HepG2 (cell line): ENCODE data around the gene MGLL. TPM values are rescaled to one million over a fixed set of nuclear protein-coding genes. Genes with fewer than 3 reads are reported as not detected.

ENCODE experiments used
- ATAC-seq: fragments of 200-7000 bp; cut with Tn5 transposase; 3 replicates; pipeline ENCODE4 v1.9.1; 2020; ENCODE audit warnings: mild to moderate bottlenecking, moderate library complexity
- BruUV-seq: library from RNA; stranded (reverse); fragments of 400-500 nt; replicated peaks from 2 replicates; lab custom pipeline; 2021; lab: Mats Ljungman, UMichigan
- CTCF ChIA-PET: fragments of 300-600 bp; formaldehyde crosslinking; extraction: SDS; loops from one replicate; lab custom pipeline; 2021; ENCODE audit warnings: low total read pairs, inconsistent platforms, low intra/inter-chr PET ratio; lab: Yijun Ruan, JAX
- POLR2A ChIA-PET: fragments of 350-600 bp; sonication (Branson Sonifier 250); formaldehyde crosslinking; loops from one replicate; lab custom pipeline; 2020; ENCODE audit warnings: antibody characterized with exemption, inconsistent platforms; lab: Yijun Ruan, JAX
- DNase-seq: peaks from one replicate; pipeline ENCODE4 v3.0.0-alpha.2; 2015; ENCODE audit warnings: low spot score
- FAIRE-seq: peaks from 3 replicates; lab custom pipeline; 2011; peaks lifted over from hg19 to GRCh38; lab: Jason Lieb, UNC
- H2AFZ ChIP-seq: one replicate; pipeline ENCODE4 v1.6.1; 2011; ENCODE audit warnings: low read length, inconsistent platforms
- H3K27ac ChIP-seq: fragments of 300-600 bp; 3 replicates; pipeline ENCODE4 v1.8.0; 2011; ENCODE audit warnings: mixed run types, mild to moderate bottlenecking, mixed read lengths, low read length, inconsistent platforms; ENCODE audit not compliant: insufficient read depth; ENCODE audit errors: extremely low read length
- H3K27me3 ChIP-seq, 2 experiments: fragments of 200-600 bp in 1 of 2; 2 replicates in 1 of 2; 3 replicates in 1 of 2; pipeline versions ENCODE4 v1.6.0 to v1.8.0; 2011; ENCODE audit warnings: low read length in 2 of 2, mild to moderate bottlenecking in 2 of 2, moderate library complexity in 2 of 2, inconsistent platforms in 1 of 2; ENCODE audit not compliant: insufficient read depth in 2 of 2, control insufficient read depth in 1 of 2
- H3K36me3 ChIP-seq, 2 experiments: fragments of 200-600 bp in 1 of 2; replicated peaks in 1 of 2; 2 replicates in 1 of 2; 3 replicates in 1 of 2; pipeline versions ENCODE4 v1.5.1 to v1.8.0; 2011; ENCODE audit warnings: low read length in 2 of 2, inconsistent platforms in 1 of 2; ENCODE audit not compliant: insufficient read depth in 2 of 2, control insufficient read depth in 1 of 2
- H3K4me1 ChIP-seq: 2 replicates; pipeline ENCODE4 v1.5.1; 2012; ENCODE audit warnings: low read length, inconsistent platforms; ENCODE audit not compliant: insufficient read depth
- H3K4me2 ChIP-seq: 2 replicates; pipeline ENCODE4 v1.6.0; 2011; ENCODE audit warnings: low read depth, low read length, inconsistent platforms
- H3K4me3 ChIP-seq, 3 experiments: fragments of 200-600 bp in 1 of 3; sonication (generic), shearing (Covaris generic) in 1 of 3; replicated peaks in 1 of 3; 2 replicates each; pipeline ENCODE4 v1.5.1; 2011 to 2016; ENCODE audit warnings: low read length in 3 of 3, inconsistent platforms in 2 of 3, low read depth in 2 of 3, mild to moderate bottlenecking in 2 of 3, control low read depth in 1 of 3, mixed read lengths in 1 of 3; ENCODE audit not compliant: insufficient read depth in 1 of 3
- H3K79me2 ChIP-seq: one replicate; pipeline ENCODE4 v1.6.1; 2011; ENCODE audit warnings: low read length, inconsistent platforms; ENCODE audit not compliant: insufficient read depth
- H3K9ac ChIP-seq: 2 replicates; pipeline ENCODE4 v1.6.0; 2011; ENCODE audit warnings: mild to moderate bottlenecking, low read depth, low read length, inconsistent platforms; ENCODE audit not compliant: insufficient read depth
- H3K9me3 ChIP-seq: 2 replicates; pipeline ENCODE4 v1.5.1; 2012; ENCODE audit warnings: mild to moderate bottlenecking, low read length
- H4K20me1 ChIP-seq: 2 replicates; pipeline ENCODE4 v1.6.0; 2011; ENCODE audit warnings: inconsistent platforms, mild to moderate bottlenecking, low read length, moderate library complexity; ENCODE audit not compliant: insufficient read depth
- NR2F1 ChIP-seq, 2 experiments: fragments of 450-650 bp in 1 of 2; formaldehyde crosslinking in 1 of 2; IDR thresholded peaks; 2 replicates each; pipeline versions ENCODE4 v1.5.0 to v1.6.1; 2016 to 2020; ENCODE audit warnings: mild to moderate bottlenecking in 1 of 2, missing compliant biosample characterization in 1 of 2, missing genetic modification reagents in 1 of 2, moderate library complexity in 1 of 2
- PLRG1 ChIP-seq: fragments of 450-650 bp; conservative IDR thresholded peaks from 2 replicates; pipeline ENCODE4 v1.6.1; 2016
- PLSCR1 ChIP-seq: sonication (generic); formaldehyde crosslinking; IDR thresholded peaks from 2 replicates; pipeline ENCODE4 v1.5.0; 2020; ENCODE audit warnings: missing genetic modification reagents, mild to moderate bottlenecking, borderline replicate concordance
- POLR2A ChIP-seq, 2 experiments: IDR thresholded peaks; 2 replicates each; pipeline ENCODE4 v1.6.1; 2011; ENCODE audit warnings: low read depth in 2 of 2, low read length in 2 of 2, mild to moderate bottlenecking in 1 of 2, moderate library complexity in 1 of 2; ENCODE audit not compliant: insufficient read depth in 1 of 2
- POLR2G ChIP-seq: fragments of 200-400 bp; formaldehyde crosslinking; IDR thresholded peaks from 2 replicates; pipeline ENCODE4 v1.6.1; 2018; ENCODE audit warnings: mild to moderate bottlenecking, low read depth, low read length, moderate library complexity
- TEF ChIP-seq: sonication (generic); formaldehyde crosslinking; IDR thresholded peaks from 2 replicates; pipeline ENCODE4 v1.5.0; 2020; ENCODE audit warnings: missing genetic modification reagents
- TFAP4 ChIP-seq: sonication (generic); IDR thresholded peaks from 2 replicates; pipeline ENCODE4 v1.6.1; 2016; ENCODE audit warnings: low read depth, borderline replicate concordance
- ZBTB10 ChIP-seq: sonication (generic); formaldehyde crosslinking; IDR thresholded peaks from 2 replicates; pipeline ENCODE4 v1.4.0; 2020; ENCODE audit warnings: missing genetic modification reagents, borderline replicate concordance
- ZKSCAN8 ChIP-seq: IDR thresholded peaks from 2 replicates; pipeline ENCODE4 v1.6.1; 2016; ENCODE audit warnings: borderline replicate concordance, missing genetic modification reagents, missing compliant biosample characterization
- ZNF256 ChIP-seq: sonication (generic); formaldehyde crosslinking; conservative IDR thresholded peaks from 2 replicates; pipeline ENCODE4 v1.4.0; 2020; ENCODE audit warnings: missing genetic modification reagents
- ZNF333 ChIP-seq: sonication (generic); formaldehyde crosslinking; IDR thresholded peaks from 2 replicates; pipeline ENCODE4 v1.4.0; 2020; ENCODE audit warnings: mild to moderate bottlenecking, missing genetic modification reagents, borderline replicate concordance
- ZNF644 ChIP-seq: IDR thresholded peaks from 2 replicates; pipeline ENCODE4 v1.6.1; 2016; ENCODE audit warnings: low read depth
- ZNF687 ChIP-seq: sonication (generic); formaldehyde crosslinking; IDR thresholded peaks from 2 replicates; pipeline ENCODE4 v1.5.1; 2020; ENCODE audit warnings: mild to moderate bottlenecking, missing genetic modification reagents, moderate library complexity
- ZNF879 ChIP-seq: sonication (generic); formaldehyde crosslinking; IDR thresholded peaks from 2 replicates; pipeline ENCODE4 v1.8.1; 2023; ENCODE audit warnings: missing genetic modification reagents
- whole genome bisulfite sequencing: methylation state at CpG from one replicate; pipeline ENCODE4 v1.1.6; 2017; ENCODE audit warnings: low lambda C conversion rate; 5-methylcytosine and 5-hydroxymethylcytosine counted together
- in situ Hi-C: cut with HindIII; loops from 2 replicates; pipeline ENCODE4 v1.10.0; 2017; ENCODE audit warnings: low pct_unique_long_range_greater_than_20kb; ENCODE audit not compliant: extremely low pct_ligation_motif_present
- intact Hi-C: fragments of 100-400 bp; cut with micrococcal nuclease; formaldehyde crosslinking; loops from one replicate; pipeline ENCODE4 v1.10.0; 2022; ENCODE audit not compliant: unreplicated experiment
- polyA plus RNA-seq, 8 experiments: library from polyadenylated mRNA; depleted of rRNA in 3 of 8; stranded (reverse) in 7 of 8; unstranded in 1 of 8; fragments of >200 nt; fragmentation: Illumina TruSeq in 4 of 8; extraction: Trizol in 4 of 8; gene quantifications; 2 replicates each; pipeline versions ENCODE4 v1.2.1 to v1.2.3, GENCODE V29; 2011 to 2016; ENCODE audit warnings: low read depth in 4 of 8, missing spikeins in 1 of 8, mixed read lengths in 1 of 8; ENCODE audit not compliant: insufficient read depth in 1 of 8
- total RNA-seq, 5 experiments: library from RNA; depleted of rRNA; stranded (reverse); fragments of >200 nt; fragmentation: Illumina TruSeq; extraction: Trizol; gene quantifications; 2 replicates each; pipeline ENCODE4 v1.2.3, GENCODE V29; 2016; ENCODE audit warnings: low read depth in 1 of 5

The MGLL gene
- total and polyA plus RNA-seq, 2 of the 13 experiments (the other 11 are each of a cell fraction or from before 2014, with no cell fraction given) = not detected

- BruUV-seq = no TSS peak
- 21% methylated on average over 4 of the region's 4 CpGs for WGBS
- intact Hi-C loops (no loop called here), in situ Hi-C loops (no loop called here)
- Histone ChIP-seq H3K36me3 (no peaks in the 10 kb centered on the region), H3K27ac (no peak overlapping the region), H4K20me1 (no peaks in the 10 kb centered on the region), H3K9ac (no peak overlapping the region), H3K79me2 (no peaks in the 10 kb centered on the region), H3K4me1 (no peaks in the 10 kb centered on the region), H3K4me3 (no peak overlapping the region), H3K27me3 (no peaks in the 10 kb centered on the region; a peak in 1 of 5 replicates), H2AFZ (no peak overlapping the region), H3K4me2 (no peak overlapping the region), H3K9me3 (no peaks in the 10 kb centered on the region)
- DNase-seq = no peak
- CTCF ChIA-PET = no interaction called here
- no peak for FAIRE-seq
- ATAC-seq = no peak
- POLR2A ChIA-PET = no interaction called here
- TF ChIP-seq TEF (CRISPR knock-in tag) (no peak), POLR2G (no peak), PLRG1 (no peak), ZNF644 (CRISPR knock-in tag) (no peak), ZNF256 (CRISPR knock-in tag) (no peak), TFAP4 (no peak), ZBTB10 (CRISPR knock-in tag) (no peak), ZNF879 (CRISPR knock-in tag) (no peak), PLSCR1 (no peak), POLR2A (IDR thresholded peaks at IDR 0.05; ENCODE audit: insufficient read depth in 1 of 2, low read depth in 2 of 2, low read length in 2 of 2) (no peak), NR2F1 (CRISPR knock-in tag; IDR thresholded peaks at IDR 0.05) (no peak), ZNF333 (CRISPR knock-in tag) (no peak), ZNF687 (CRISPR knock-in tag) (no peak), ZKSCAN8 (CRISPR knock-in tag) (no peak)
Measured at GRCh38 chr3:127865941-127866340, 43.6 kb upstream of the MGLL start.
